Measurements from ENCODE around the gene SPATS2L.

SPATS2L gene

DNA sequence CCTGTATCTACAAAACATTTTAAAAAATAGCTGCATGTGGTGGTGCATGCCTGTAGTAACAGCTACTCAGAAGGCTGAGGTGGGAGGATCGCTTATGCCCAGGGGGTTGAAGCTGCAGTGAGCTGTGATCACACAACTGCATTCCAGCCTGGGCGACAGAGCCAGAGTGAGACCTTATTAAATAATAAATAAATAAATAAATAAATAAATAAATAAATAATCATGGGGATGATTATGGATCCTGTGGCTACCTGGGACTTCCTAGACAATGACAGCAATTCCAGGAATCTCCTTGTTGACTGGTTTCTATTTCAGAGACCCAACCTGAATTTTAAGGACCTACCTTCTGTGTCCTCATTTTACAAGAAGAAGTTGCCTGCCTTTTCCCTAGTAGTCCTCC is 111.9 kb downstream of the SPATS2L start:
- DNase-seq, result no peak

DNA sequence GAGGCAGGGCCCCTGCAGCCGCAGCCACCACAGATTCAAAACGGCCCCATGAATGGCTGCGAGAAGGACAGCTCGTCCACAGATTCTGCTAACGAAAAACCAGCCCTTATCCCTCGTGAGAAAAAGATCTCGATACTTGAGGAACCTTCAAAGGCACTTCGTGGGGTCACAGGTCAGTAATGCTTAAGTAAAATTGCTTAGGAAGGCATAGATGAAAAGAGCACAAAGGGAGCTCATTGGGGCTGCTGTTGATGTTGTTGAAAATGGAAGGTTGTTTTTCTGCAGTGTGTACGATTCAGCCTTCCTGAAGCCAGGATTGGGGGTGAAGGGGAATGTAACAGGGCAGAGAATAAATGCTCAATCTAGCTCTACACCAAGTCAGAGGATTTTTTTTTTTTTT is 112.8 kb downstream of the SPATS2L start:
- no peak for DNase-seq

DNA sequence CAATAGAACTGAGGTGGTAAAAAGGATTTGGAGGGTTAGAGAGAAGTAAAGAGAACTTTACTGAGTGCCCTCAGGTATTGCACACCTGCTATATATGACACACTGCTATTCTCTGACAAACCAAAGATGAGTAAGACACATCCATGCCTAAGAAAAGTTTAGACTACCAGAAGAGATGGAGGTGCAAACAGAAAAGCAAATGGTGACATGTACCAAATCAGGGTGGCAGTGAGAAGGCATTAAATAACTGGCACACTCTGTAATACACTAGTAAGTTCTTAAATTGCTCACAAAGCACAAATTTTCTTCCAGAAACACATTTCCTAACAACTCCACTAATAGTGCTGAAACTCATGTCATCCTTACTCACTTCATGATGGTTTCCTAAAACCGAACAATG is 114.8 kb downstream of the SPATS2L start:
- DNase-seq, result no peak

DNA sequence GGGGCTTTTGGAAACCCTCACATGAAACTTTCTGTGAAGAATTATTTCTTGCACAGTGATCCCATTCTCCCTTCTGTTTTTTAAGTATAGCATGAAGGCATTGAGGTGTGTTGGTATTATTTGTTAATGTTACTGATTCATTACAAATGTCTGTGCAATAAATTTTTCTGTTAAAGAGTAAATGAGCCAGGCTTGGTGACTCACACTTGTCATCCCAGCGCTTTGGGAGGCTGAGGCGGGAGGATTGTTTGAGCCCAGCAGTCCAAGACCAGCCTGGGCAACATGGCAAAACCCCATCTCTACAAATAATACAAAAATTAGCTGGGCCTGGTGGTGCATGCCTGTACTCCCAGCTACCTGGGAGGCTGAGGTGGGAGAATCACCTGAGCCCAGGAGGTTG is 115.6 kb downstream of the SPATS2L start:
- no peak for DNase-seq

DNA sequence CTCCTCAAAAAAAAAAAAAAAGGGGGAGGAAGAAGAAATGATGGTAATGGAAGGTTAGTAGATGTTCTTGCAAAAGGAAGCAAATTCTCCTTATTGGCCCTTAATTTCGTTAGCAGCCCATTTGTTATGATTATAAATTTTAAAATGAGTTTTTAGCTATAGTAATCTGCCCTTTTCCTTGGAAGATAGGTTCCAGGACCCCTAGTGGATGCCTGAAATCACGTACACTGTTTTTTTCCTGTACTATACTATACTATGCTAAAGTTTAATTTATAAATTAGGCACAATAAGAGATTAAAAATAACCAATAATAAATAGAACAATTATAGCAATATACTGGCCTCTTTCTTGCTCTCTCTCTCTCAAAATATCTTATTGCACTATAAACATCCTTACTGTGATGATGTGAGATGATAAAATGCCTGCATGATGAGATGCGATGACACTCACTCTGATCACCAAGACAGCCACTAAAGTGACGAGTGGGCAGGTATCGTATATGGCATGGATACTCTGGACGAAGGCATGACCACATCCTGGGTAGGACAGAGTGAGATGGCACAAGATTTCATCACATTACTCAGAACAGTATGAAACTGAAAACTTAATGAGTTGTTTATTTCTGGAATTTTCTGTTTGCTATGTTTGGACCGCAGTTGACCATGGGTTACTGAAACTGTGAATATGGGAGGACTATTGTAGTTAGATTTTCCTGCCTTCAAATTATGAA is 116.2 kb downstream of the SPATS2L start:
- DNase-seq, result no peak

DNA sequence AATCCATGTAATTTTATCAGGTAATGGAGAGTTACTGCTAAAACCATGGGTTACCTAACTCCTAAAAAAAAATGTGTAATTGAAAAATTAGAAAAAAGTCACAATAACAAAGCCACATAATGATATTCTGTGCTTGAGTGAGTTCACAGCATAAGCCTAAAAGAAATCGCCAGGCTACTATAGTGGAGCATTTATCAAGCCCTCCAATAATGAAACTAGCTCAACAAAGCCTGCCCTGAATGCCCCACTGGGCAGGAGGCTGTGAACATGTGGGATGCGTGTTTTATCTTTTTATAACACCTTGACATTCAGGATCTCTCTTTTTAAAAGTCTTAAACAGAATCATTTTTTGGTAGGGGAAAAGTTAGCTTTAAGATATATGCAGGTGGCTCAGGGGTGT is 117.0 kb downstream of the SPATS2L start:
- no peak for DNase-seq

DNA sequence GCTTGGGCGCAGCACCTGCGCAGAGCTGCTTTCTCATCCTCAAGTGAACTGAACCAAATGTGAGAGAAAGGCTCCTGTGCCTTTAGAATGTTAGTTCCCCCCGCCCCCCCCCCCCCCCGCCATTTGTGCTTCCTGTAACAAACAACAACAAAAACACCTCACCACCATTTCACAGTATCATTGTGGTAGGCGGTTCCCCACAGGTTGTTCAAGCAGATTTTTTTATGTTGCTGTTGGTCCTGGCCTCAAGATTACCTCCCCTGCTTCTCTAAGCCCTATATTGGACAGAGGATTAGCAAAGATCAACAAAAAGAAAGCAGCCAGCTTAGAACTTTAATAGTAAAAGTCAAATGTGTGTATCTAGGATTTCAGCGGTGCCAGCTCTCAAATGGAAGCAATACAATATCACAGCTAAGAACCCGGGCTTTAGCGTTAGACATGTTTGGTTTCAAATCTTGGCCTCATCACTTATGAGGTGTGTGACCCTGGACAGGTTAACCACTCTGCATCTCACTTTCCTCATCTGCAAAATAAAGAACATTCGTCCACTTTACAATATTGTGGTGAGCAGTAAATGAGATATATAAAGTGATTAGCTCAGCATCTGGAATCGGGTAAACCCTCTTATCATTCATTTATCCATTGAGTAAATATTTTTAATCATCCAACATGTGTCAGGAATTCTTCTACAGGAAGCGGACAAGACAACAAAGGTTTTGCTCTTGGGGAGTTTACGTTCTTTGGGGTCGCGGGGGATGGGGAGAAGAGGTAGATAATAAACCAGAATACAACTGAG is 118.7 kb downstream of the SPATS2L start:
- DNase-seq, result no peak

DNA sequence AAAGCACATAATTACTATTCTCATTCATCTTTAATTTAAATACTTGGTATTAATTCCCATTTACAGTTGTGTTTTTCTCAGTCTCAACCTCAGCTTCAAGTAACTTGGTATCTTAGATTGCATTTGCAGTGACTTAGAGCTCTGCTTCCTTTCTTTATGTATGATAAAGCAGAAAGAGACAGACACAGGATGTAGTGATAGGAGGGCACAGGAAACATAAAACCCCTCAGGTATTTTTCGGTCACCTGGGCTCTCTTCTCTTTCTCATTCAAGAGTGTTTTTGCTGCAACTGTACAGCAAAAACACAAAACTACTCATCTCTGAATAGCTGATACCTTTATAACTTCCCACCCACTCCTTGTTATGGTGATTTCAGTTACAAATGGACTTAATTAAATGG is 120.3 kb downstream of the SPATS2L start:
- DNase-seq, result no peak

DNA sequence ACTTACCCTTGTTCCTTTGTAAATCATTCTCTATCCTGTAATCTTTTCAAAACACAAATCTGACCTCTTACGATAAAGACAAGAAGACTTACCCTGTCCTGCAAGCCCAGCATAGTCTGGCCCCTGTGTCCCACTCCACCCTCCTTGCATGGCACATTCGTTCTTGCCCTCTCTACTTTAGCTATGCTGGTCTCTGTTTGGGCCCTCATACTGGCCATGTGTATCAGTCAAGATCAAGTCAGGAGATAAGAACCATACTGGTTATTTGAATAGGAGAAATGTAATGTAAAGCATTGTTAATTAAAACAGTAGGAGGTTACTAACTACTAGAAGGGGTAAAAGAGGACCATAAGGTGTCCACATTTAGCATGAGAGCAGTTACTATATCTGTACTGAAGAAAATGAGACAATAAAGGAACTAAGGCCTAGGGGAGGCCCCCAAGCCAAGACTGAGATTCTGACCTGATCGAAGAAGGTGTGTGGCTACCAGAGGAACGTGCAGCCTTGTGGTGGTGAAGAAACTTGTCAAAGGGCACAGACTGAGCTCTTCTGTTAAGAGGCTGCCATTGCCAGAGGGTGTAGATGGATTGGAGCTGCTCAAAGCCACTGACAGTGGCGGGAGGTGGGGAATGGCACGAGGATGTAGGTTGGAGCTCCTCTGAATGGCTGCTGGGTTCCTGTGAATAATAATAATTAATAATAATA is 122.6 kb downstream of the SPATS2L start:
- no peak for DNase-seq

DNA sequence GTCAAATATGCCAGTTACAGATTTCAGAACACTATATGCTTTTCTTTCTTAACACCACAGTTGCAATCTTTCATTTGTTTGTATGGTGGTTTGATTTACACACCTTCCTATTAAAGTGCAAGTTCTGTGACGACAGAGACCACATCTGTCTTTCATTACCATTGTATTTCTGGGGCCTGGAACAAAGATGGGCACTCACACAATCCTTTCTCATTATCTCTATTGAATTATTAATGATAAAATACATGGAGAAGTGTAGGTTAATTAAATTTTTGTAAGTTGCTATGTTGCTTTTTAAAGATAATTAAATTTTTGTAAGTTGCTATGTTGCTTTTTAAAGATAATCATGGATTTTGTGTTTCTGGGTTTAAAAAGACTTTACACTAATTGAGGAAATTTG is 123.5 kb downstream of the SPATS2L start:
- DNase-seq, result no peak

DNA sequence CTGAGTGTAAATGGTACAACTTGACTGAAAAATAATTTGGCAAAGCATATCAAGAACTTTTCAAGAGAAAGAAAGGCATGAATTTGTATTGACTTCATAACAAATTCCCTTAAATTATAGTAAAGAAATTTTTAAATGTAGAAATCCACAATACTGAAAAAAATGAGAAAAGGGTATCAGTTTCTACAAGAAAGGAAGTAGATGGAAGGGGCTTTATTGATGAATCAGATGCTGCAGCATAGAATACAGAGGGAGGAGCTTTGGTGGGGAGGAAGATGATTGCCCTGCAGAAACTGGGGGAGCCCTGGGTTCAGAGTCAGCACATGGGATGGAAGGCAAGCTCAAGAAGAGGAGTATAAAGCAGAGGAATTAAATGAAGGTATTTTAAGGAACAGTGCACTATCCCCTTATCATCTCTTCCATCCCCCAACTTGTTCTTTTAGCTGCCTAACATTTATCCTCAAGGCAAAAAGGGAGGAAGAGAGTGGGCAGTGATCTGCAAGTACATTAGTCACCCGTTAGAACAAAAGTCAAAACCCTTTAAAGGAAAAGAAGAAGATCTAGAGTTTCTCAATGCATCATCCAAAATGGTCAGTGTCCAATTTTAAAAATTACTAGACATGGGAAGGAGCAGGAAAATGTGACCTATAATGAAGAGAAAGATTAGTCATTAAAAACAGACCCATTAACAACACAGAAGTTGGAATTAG is 125.7 kb downstream of the SPATS2L start:
- no peak for DNase-seq

DNA sequence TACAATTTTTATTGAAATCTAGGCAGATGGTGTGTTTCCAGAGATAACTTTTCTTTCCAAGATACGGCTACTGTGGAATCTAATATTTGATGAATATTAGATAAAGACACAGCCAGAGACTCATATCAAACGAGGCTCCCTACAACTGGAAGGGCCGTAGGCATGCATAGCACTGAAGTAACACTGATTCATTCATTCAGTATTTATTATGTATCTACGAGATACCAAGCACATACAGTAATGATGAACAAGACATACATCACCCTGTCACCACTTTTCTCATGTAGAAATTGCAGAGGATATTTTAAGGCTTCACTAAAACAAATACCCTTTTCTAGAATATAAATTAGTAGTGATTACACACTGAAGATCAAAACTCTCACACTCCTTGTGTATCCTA is 128.9 kb downstream of the SPATS2L start:
- DNase-seq, result no peak

DNA sequence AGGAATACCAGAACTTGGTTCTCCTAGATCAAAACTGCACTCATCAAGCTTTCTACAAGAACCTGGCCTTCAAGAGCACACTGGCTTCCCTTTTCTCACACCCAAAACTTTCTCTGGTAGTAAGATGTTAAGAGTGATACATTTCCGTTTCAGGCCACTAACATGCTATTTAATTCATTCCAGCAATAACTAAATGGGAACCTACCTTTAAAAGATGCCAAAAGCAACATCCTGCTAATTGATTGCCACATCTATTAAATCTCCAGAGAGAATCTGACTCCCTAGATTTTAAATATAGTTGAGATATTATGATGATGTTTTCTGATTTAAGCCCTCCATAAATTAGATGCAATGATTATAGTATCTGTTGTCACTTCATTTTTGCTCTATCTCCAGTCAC is 131.8 kb downstream of the SPATS2L start:
- DNase-seq, result no peak

DNA sequence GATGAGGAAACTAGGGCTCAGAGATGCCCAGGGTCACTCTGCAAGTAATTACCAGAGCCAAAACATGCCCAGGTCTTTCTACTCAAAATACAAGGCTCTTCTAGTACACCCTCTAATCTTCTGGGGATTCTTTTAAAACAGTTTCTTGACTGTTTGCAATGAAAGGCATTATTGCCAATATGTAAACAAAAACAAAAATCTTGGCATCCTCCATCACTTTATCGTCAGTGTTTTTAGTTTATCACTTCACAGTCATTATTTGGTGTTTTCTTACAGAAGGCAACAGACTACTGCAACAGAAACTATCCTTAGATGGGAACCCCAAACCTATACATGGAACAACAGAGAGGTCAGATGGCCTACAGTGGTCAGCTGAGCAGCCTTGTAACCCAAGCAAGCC is 132.4 kb downstream of the SPATS2L start:
- no peak for DNase-seq

DNA sequence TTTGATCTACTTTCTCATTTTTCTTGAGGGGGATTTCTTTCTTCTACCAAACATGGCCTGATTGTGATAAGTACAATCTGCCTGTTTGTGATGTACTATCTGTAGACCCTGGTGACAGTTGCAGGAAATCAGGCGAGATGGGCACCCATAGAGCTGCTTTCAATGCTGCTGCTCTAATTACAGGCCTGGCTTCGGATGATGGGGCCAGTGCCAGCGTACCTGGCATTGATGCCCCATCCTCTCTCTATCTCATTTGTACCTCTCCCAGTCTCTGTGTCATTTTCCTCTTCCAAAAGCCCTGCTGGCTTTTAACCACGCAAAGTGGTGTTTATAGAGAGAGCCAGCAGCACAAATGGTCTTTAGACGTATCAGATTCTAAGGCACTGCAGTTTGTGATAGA is 133.5 kb downstream of the SPATS2L start:
- DNase-seq, result no peak

DNA sequence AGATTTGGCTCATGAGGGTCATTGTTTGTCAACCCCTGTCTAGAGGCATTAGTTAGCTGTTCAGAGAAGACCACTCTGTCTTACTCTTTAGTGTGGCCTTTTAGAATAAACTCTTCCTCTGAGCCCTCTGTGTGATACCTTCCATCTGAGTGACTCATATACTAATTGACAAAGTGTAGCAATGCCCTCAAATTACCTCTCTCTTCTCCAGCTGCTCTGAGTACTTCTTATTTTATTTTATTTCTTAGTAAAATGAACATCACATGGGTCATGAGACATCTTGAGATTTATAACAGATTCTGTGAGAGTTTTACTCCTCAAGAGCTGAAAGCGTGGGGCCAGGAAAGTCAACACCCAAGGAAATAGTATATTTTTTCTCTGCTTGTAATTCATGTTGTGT is 136.0 kb downstream of the SPATS2L start:
- no peak for DNase-seq

DNA sequence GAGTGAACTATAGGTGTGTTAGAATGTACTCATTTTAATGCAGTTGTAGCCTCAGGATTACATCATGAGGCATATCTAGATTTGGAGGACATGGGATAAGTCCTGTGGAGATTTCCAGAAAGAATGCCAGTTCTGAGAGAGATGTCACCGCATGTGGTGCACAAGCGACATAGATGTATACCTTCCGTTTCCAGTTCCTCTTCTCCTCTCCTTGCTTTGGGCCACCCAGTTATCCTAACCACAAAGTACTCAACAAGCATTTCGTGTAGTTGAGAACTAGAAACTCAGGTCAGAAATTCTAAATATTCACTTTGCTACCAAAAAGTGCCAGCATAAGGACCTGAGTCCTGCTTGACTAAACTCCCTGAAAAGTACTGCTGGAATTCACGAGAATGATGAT is 136.9 kb downstream of the SPATS2L start:
- no peak for DNase-seq

DNA sequence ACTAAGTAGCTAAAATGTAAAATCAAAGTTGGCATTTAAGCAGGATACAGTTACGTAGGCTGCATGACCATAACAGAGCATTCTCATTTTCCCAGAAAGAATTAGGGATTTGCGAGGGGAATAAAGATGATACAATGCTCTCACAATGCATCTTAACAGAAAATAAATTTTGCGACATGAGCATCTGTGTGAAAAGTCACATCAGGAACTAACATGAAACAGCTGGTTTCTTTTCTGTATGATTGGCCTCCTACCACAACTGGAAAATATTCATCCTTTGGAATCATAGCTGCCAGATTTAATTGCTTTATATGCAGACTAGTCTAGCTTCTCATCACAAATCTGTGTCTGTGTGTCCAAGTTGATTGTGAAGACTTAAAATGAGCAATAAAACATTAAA is 137.4 kb downstream of the SPATS2L start:
- no peak for DNase-seq

DNA sequence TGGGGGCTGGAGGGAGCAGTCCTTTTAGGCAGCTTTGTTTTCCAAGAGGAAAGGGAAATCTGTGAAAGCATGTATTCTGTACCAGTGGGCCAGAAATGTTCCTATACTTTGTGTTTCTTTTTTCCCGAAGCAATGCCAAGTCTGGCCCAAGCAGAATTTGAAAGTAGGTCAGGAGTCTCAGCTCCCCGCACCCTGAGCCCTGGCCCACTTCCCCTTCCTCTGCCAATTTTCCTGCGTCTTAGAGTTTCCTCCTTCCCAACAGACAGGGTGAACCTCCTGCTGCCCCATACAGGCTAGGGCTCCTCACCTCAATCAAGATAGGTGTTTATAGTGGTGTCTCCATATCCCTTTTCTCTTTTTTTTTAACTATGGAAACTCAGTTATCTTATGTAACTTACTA is 138.0 kb downstream of the SPATS2L start:
- no peak for DNase-seq

DNA sequence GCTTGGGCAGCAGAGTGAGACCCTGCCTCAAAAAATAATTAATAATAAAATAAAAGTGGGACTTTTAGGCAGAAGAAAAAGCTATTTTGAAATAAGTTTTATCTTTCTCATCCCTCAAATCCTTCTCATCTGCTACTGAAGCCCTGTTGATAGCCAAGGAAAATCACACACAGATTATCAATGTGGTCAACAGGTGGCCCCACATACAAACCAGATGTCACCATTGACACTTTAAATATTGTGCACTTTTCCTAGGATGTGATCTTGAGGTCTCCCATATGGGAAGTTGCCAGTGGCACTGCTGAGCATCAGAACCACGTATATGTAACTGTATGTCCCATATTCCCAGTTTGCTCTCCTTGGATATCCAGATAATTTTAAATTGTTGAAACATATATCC is 138.8 kb downstream of the SPATS2L start:
- DNase-seq, result no peak

DNA sequence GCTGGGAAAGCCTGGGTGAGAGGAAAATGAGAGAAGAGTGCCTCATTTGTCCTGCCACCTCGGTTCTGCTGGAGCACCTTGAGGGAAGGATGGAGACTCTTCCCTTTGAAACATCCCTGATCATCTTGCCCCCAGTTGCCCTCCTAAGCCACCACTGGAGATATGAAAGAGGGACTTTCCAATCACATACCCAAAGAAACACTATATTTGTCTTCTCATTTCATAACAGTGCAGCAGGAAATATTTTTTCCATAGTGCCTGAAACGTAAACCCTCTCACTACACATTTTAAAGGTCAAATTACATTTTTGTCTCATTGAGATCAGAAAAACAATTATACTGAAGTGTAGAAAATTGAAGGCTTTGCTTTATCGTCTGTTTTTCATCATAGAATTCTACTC is 140.1 kb downstream of the SPATS2L start:
- no peak for DNase-seq

DNA sequence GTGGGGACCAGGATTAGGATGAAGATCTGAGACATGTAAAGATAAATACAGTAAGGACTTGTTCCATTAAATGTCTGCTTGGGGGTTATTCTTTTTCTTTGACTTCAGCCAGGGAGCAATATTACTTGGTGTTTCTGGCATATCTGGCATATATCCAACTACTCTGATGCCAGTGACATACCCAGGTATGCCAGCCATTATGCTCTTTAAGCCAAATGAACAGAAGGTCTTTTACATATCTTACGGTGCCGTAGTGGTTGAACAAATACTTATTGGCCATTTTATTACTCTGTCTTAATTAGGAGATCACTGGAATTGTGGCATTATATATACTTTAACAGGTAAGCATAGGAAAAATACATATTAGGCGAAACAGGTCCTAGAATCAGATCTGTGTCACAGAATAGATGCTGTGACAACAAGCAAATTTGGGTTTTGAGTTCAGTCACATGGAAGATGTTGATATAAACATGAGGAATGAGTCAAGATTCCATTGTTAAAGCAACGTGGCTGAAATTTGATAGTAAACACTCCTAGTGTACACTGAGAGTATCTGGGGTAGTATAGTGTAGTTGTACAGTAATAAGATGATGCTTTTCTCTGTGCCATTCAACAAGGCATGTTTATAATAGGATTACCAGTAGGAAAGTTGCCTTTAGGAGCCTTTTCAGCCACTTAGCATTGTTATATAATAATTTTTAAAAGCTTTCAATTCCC is 140.8 kb downstream of the SPATS2L start:
- DNase-seq, result no peak

DNA sequence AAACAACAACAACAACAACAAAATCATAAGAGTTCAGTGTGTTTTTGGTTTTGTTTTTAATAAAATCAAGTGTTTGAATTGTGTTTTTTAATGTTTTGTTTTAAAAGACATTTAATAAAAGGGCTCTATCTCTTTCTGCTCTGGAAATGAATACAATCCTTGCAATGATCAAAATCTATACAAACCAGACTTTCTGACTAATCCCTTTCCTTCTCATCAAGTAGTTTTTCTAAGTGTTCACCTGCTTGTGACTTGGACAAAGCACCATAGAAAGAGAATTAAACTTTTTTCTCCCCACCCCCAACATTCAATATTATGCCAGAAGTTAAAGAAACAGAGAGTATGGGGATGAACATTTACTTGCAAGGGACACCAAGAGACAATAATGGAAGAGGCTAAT is 142.0 kb downstream of the SPATS2L start:
- no peak for DNase-seq
